Subcutaneous adipose tissue (tissue), 4 donors: Measurements from ENCODE around the gene ERC2. TPM values are rescaled to one million over a fixed set of nuclear protein-coding genes. Genes with fewer than 3 reads are reported as not detected.

Experiments used
- total RNA-seq, 4 donors: library from RNA; depleted of rRNA; stranded (reverse); fragments of >200 nt; gene quantifications; one replicate each; pipeline ENCODE4 v1.1.0, GENCODE V29; 2016
- TF ChIP-seq, protein P1 (sequence below): fragments of 450-650 bp; IDR thresholded peaks from one replicate; pipeline ENCODE4 v1.5.1; 2016; ENCODE audit warnings: low read depth, mild to moderate bottlenecking, control low read depth, antibody characterized with exemption, moderate library complexity

Gene ERC2
- total RNA-seq, 4 donors from 2014 or later, result 1.1 TPM; not detected in 3

DNA sequence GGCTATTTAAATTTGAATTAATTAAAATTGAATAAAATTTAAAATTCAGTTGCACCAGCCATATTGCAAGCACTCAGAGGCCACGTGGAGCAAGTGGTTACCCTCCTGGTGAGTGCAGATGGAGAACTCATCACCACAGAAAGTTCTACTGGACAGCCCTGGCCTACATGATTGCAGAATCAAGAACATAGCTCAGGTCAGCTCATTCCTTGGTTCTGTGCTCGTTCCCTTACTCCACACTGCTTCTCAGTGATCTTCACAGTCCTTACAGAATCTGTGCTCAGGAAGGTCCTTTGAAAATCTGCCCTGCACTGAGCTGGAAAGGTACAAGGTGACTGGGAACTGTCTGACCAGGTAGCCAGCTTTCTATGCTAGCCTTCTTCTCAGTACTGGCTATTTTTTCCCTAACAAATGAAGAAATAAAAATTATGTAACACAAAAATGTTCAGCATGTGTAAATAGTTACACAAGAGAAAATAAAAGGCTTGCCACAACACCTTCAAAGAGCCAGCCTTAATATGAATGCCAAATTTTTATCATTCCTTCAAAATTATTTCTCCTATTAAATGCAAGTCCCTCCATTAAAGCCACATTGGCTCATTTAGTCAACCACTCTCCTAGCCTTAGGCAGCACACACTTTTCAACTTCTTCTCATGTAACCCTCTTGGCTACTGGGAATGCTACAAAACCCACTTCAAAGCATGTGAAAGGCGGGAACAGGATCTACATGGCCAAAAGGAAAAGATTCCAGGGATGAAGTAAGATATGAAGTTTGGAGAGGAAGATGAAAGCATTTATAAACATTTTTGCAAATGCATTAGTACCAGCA lies 654.8 kb downstream of the ERC2 start:
- TF ChIP-seq, protein P1, sequence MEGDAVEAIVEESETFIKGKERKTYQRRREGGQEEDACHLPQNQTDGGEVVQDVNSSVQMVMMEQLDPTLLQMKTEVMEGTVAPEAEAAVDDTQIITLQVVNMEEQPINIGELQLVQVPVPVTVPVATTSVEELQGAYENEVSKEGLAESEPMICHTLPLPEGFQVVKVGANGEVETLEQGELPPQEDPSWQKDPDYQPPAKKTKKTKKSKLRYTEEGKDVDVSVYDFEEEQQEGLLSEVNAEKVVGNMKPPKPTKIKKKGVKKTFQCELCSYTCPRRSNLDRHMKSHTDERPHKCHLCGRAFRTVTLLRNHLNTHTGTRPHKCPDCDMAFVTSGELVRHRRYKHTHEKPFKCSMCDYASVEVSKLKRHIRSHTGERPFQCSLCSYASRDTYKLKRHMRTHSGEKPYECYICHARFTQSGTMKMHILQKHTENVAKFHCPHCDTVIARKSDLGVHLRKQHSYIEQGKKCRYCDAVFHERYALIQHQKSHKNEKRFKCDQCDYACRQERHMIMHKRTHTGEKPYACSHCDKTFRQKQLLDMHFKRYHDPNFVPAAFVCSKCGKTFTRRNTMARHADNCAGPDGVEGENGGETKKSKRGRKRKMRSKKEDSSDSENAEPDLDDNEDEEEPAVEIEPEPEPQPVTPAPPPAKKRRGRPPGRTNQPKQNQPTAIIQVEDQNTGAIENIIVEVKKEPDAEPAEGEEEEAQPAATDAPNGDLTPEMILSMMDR, result no peak

DNA sequence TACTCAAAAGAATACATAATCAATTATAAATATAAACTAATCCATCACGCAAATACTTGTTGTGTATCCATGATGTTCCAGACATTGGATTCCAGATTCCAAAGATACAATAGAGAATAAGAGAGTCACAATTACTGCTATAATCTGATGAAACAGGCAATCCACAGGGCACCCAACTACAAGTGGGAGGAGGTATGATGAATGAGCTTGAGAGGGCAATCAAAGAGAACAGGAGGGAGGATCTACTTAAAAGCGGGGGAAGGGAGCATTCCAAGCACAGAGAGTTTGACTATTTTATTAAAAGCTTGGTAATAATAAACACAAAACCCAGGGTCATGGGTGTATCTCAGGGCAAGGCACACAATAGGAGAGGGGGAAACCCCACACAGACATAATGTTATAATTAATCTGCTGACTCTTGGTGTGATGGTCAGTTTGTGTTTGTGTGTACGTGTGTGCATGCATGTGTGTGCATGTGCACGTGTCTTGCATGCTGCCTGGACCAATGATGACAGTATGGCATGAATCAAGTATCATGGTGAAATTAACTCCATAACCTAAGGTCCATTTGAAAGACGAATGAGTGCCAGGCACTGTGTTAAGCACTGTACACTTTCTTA lies 655.8 kb downstream of the ERC2 start:
- TF ChIP-seq, protein P1, result no peak

DNA sequence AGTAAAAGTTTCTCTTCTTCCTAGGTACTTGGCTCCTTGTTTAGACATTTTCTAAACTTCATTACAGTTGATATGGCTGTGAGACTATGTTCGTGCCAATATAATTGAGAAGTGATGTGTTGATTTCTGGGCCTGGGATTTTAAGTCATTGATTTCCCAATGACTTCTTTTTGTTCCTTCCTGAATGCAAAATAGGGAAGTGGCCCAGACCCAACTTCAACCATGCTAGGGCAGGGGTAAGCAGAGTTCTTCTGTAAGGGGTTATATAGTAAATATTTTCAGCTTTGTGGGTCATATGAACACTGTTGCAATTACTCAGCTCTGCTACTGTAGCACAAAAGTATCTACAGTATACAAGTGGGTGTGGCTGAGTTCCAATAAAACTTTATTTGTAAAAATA lies 661.1 kb downstream of the ERC2 start:
- TF ChIP-seq, protein P1, result no peak

DNA sequence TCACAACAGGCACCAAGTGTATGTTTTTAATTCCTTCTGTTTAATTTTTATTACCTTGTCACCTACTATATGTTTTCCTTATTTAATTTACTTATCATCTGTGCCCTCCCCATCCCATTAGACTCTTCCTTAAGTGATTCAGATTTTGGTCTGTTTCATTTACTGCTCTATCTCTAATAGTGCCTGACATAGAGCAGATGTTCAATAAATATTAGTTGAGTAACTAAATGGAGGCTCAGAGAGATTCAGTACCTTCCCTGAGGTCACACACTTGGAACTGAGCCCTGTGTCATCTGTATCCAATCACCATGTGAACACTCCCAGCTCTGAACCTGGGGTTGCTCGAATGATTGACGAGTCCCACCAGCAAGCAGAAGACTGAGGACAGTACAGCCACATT lies 663.1 kb downstream of the ERC2 start:
- TF ChIP-seq, protein P1, result no peak

DNA sequence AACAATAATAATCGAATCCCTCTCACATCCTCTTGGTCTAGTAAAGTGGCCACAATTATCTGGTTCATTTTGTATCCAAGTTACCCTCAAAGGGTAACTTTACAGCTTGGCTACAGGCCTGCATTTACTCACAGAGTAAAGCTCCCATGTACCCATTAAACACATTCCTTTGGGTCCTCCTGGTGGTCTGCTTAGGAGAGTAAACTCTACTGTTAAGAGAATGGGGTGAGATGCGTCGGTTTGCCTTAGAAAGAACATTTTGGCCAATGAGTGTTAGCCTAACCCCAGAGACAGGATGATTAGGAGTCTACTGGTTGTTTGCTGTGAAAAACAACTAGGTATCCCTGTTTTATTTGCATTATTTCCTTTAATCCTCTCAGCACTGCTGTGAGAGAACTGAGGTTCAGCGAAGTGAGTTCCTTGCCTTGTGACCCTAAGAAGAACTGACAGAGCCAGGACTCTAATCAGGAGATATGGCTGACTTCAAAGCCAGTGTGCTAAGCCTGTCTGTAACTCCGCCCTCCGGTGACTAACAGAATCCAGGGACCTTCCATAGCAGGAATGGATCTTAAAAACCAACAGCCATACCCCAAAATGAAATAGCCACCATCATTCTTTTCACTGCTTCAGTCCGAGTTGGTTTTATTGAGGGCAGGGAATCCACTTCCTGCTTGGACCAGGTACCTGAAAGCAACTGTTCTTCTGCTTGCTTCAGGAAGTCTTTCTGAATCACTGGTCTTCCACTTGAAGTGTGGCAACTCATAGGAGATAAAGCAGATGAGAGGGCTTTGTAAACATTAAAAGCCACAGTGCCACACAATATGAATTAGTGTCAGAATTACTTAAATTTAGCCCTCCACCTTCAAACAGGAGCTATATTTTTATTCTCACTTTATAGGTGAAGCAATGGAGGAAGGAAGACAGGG lies 663.8 kb downstream of the ERC2 start:
- TF ChIP-seq, protein P1, result no peak

DNA sequence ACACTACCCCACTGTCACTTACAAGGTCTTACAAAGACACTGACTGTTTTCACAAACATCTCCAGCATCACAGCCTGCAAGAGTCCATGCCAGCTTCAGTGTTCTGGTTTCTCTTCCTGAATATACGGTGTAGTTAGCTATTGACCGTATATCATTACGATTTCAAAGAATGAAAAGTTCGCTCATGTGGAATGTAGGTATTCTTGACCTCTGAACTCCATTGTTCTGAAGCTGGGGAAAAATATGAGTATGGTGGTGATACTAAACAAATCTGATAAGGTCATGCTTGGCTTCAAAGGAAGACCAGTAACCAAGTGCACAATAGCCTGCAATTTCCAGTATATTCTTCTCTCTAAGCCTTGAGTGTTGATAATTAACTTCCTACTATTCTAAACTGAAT lies 665.5 kb downstream of the ERC2 start:
- TF ChIP-seq, protein P1, result no peak
